Measurements from ENCODE around the gene MTPN. TPM values are rescaled to one million over a fixed set of nuclear protein-coding genes. Genes with fewer than 3 reads are reported as not detected.

MTPN gene
- total and polyA plus RNA-seq, 2 donors (not counting 1 experiment from before 2014, with no cell fraction given) = 158 to 215 TPM

DNA sequence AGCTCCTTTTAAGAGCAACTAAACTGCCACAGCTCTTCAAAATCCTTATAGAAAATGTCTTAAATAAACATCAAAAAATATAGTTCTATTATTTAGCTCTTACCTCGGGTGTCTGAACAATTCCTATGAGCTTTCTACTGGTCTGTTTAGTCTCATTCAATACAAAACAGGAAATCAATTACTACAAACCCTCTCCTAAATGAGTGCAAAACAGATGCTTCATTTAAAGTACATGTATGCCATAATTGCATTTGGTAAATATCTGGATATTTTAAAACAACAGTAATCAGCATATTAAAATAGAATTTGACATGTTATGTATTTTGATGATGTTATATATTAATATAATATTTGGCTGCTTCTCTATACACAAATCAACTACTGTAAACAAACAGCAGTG, 38.5 kb upstream of the MTPN start:
- no peaks in the 10 kb centered on the region for H3K4me1 ChIP-seq (ENCODE audit: control insufficient read depth, extremely low read depth, insufficient read depth, low read length)
- TF ChIP-seq EZH2 (IDR thresholded peaks at IDR 0.05; ENCODE audit: low read length, missing control alignments) (no peak), CTCF (conservative IDR thresholded peaks at IDR 0.05 in 1 of 2, IDR thresholded peaks at IDR 0.05 in 1 of 2; ENCODE audit: low read depth in 1 of 2, low read length in 2 of 2) (no peak)
- H3K9me3 ChIP-seq (ENCODE audit: control insufficient read depth, insufficient read depth, low read depth, low read length) = no peaks in the 10 kb centered on the region
- no peak overlapping the region for H3K4me2 ChIP-seq (ENCODE audit: extremely low read depth, insufficient read depth, low read length)
- DNase-seq (ENCODE audit: low read depth in 2 of 2) = no peak
- no peak overlapping the region for H2AFZ ChIP-seq (ENCODE audit: low read length)
- H3K79me2 ChIP-seq (ENCODE audit: control insufficient read depth, insufficient read depth, low read length) = no peaks in the 10 kb centered on the region
- H3K4me3 ChIP-seq (replicated peaks in 1 of 4; ENCODE audit: control extremely low read depth in 1 of 4, insufficient read depth in 1 of 4, low read depth in 3 of 4, low read length in 4 of 4) = no peak overlapping the region
- no peaks in the 10 kb centered on the region for H4K20me1 ChIP-seq (ENCODE audit: control insufficient read depth, extremely low read depth, insufficient read depth, low read length)
- H3K27me3 ChIP-seq (ENCODE audit: control insufficient read depth, insufficient read depth, low read length) = no peaks in the 10 kb centered on the region
- H3K36me3 ChIP-seq (ENCODE audit: control insufficient read depth, insufficient read depth, low read length) = no peaks in the 10 kb centered on the region
- no peak overlapping the region for H3K9ac ChIP-seq (ENCODE audit: insufficient read depth, low read length)
- H3K27ac ChIP-seq (ENCODE audit: insufficient read depth, low read length) = no peak overlapping the region

- Histone ChIP-seq H3K4me1 (ENCODE audit: control insufficient read depth, extremely low read depth, insufficient read depth, low read length) (no peaks in the 10 kb centered on the region), H3K9me3 (ENCODE audit: control insufficient read depth, insufficient read depth, low read depth, low read length) (no peaks in the 10 kb centered on the region), H4K20me1 (ENCODE audit: control insufficient read depth, extremely low read depth, insufficient read depth, low read length) (no peaks in the 10 kb centered on the region), H3K27me3 (ENCODE audit: control insufficient read depth, insufficient read depth, low read length) (no peaks in the 10 kb centered on the region), H3K4me3 (replicated peaks in 1 of 4; ENCODE audit: control extremely low read depth in 1 of 4, insufficient read depth in 1 of 4, low read depth in 3 of 4, low read length in 4 of 4) (no peak overlapping the region), H3K36me3 (ENCODE audit: control insufficient read depth, insufficient read depth, low read length) (no peaks in the 10 kb centered on the region), H3K79me2 (ENCODE audit: control insufficient read depth, insufficient read depth, low read length) (no peaks in the 10 kb centered on the region), H3K27ac (ENCODE audit: insufficient read depth, low read length) (no peak overlapping the region), H2AFZ (ENCODE audit: low read length) (no peak overlapping the region), H3K4me2 (ENCODE audit: extremely low read depth, insufficient read depth, low read length) (no peak overlapping the region), H3K9ac (ENCODE audit: insufficient read depth, low read length) (no peak overlapping the region)
- TF ChIP-seq EZH2 (IDR thresholded peaks at IDR 0.05; ENCODE audit: low read length, missing control alignments) = no peak
- no peak for TF ChIP-seq CTCF (conservative IDR thresholded peaks at IDR 0.05 in 1 of 2, IDR thresholded peaks at IDR 0.05 in 1 of 2; ENCODE audit: low read depth in 1 of 2, low read length in 2 of 2)
- no peak for DNase-seq (ENCODE audit: low read depth in 2 of 2)
Observed at GRCh38 chr7:136014659-136015058, 37.5 kb upstream of the MTPN start.

- Histone ChIP-seq H4K20me1 (ENCODE audit: control insufficient read depth, extremely low read depth, insufficient read depth, low read length) (no peaks in the 10 kb centered on the region), H3K4me2 (ENCODE audit: extremely low read depth, insufficient read depth, low read length) (no peak overlapping the region), H2AFZ (ENCODE audit: low read length) (no peak overlapping the region), H3K27me3 (ENCODE audit: control insufficient read depth, insufficient read depth, low read length) (no peaks in the 10 kb centered on the region), H3K9ac (ENCODE audit: insufficient read depth, low read length) (no peak overlapping the region), H3K4me1 (ENCODE audit: control insufficient read depth, extremely low read depth, insufficient read depth, low read length) (no peaks in the 10 kb centered on the region), H3K27ac (ENCODE audit: insufficient read depth, low read length) (no peak overlapping the region), H3K4me3 (replicated peaks in 1 of 4; ENCODE audit: control extremely low read depth in 1 of 4, insufficient read depth in 1 of 4, low read depth in 3 of 4, low read length in 4 of 4) (no peak overlapping the region), H3K9me3 (ENCODE audit: control insufficient read depth, insufficient read depth, low read depth, low read length) (no peaks in the 10 kb centered on the region), H3K79me2 (ENCODE audit: control insufficient read depth, insufficient read depth, low read length) (no peaks in the 10 kb centered on the region), H3K36me3 (ENCODE audit: control insufficient read depth, insufficient read depth, low read length) (no peaks in the 10 kb centered on the region)
- no peak for DNase-seq (ENCODE audit: low read depth in 2 of 2)
- TF ChIP-seq CTCF (conservative IDR thresholded peaks at IDR 0.05 in 1 of 2, IDR thresholded peaks at IDR 0.05 in 1 of 2; ENCODE audit: low read depth in 1 of 2, low read length in 2 of 2) (no peak), EZH2 (IDR thresholded peaks at IDR 0.05; ENCODE audit: low read length, missing control alignments) (no peak)
Observed at GRCh38 chr7:136012238-136012637, 35.1 kb upstream of the MTPN start.

All from fibroblast of lung (primary cell).